HG02870 (cell line): ENCODE measurements around the gene NDC80.

Experiments used
- ATAC-seq: cut with Tn5 transposase; IDR thresholded peaks from one replicate; pipeline ENCODE4 v1.9.1; 2021; ENCODE audit warnings: mild to moderate bottlenecking, moderate library complexity; ENCODE audit not compliant: unreplicated experiment

NDC80 gene

DNA sequence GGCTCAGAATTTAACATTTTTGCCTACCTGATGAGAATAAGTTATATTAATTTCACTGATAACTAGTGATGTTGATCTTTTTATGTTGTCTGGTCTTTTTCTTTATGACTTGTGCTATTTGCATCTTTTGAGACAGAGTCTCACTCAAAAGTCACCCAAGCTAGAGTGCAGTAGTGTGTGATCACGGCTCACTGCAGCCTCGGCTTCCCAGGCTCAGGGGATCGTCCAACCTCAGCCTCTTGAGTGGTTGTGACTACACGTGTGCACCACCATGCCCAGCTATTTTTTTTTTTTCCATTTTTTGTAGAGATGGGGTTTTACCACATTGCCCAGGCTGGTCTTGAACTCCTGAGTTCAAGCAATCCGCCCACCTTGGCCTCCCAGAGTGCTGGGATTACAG, 91.6 kb downstream of the NDC80 start:
- ATAC-seq, result no peak
